MM.1S (cell line): ENCODE measurements around the gene EPHA3.

Experiments used
- EZH2 ChIP-seq: fragments of 300-600 bp; sonication (generic); optimal IDR thresholded peaks from 2 replicates; pipeline ENCODE3; 2017; ENCODE audit warnings: low read depth, mild to moderate bottlenecking, antibody characterized with exemption, low read length, mixed read lengths
- EZH2phosphoT487 ChIP-seq: fragments of 300-600 bp; sonication (generic); IDR thresholded peaks from 2 replicates; pipeline ENCODE4 v1.6.1; 2018; ENCODE audit warnings: antibody characterized with exemption, low read length
- TF ChIP-seq, protein P1 (sequence below): fragments of 300-600 bp; sonication (generic); IDR thresholded peaks from 2 replicates; pipeline ENCODE4 v1.5.1; 2016; ENCODE audit warnings: antibody characterized with exemption, low read length, mixed read lengths

DNA sequence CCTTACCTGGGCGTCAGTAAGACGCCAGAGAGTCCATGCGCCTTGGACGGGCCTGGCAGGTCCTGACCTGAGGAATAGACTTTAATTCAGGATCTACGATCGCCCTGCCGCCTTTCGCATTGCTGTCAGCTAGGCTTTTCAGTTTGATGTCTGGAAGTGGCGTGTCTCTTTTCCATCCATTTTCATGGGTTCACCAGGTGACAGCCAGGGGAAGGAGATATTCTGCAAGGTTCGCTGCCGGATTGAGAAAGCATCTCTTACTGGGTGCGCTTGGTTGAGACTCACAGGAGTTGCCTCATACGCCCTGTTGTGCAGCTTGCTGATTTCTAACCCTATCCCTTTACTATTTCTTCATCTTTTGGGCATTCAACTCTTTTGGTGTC, 7.4 kb downstream of the EPHA3 start:
- TF ChIP-seq, protein P1, sequence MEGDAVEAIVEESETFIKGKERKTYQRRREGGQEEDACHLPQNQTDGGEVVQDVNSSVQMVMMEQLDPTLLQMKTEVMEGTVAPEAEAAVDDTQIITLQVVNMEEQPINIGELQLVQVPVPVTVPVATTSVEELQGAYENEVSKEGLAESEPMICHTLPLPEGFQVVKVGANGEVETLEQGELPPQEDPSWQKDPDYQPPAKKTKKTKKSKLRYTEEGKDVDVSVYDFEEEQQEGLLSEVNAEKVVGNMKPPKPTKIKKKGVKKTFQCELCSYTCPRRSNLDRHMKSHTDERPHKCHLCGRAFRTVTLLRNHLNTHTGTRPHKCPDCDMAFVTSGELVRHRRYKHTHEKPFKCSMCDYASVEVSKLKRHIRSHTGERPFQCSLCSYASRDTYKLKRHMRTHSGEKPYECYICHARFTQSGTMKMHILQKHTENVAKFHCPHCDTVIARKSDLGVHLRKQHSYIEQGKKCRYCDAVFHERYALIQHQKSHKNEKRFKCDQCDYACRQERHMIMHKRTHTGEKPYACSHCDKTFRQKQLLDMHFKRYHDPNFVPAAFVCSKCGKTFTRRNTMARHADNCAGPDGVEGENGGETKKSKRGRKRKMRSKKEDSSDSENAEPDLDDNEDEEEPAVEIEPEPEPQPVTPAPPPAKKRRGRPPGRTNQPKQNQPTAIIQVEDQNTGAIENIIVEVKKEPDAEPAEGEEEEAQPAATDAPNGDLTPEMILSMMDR, result no peak
- no peak for TF ChIP-seq EZH2
- no peak for TF ChIP-seq EZH2phosphoT487
